GM18511 (cell line): ENCODE data around the gene RANBP3.

ENCODE experiments used
- ATAC-seq: cut with Tn5 transposase; IDR thresholded peaks from one replicate; pipeline ENCODE4 v1.9.1; 2021; ENCODE audit warnings: mild to moderate bottlenecking, moderate library complexity; ENCODE audit not compliant: unreplicated experiment

RANBP3 gene

DNA sequence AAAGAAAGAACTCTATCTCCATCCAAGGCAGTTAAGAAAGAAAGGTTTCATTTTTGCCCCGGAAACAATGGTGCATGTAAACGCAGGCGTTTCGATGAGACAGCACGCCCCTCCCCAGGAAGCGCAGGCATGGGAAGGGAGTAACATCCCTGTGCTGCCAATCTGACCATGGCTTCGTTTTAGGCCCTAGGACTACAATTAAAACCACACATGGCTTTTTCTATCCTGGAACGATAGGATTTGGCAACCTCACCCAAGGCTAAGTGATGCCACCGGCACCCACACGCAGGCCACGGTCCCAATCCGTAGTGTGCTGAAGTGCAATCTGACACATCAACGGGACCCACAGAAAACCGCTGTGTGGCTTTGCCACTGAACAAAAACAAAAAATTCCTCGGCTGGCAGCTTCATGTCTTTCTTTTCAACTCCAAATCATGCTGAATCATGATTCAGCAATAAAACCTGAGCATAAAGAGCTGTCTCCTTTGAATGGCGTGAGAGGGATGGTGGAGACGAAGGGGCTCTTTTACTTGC, 24.2 kb downstream of the RANBP3 start:
- ATAC-seq, result no peak

DNA sequence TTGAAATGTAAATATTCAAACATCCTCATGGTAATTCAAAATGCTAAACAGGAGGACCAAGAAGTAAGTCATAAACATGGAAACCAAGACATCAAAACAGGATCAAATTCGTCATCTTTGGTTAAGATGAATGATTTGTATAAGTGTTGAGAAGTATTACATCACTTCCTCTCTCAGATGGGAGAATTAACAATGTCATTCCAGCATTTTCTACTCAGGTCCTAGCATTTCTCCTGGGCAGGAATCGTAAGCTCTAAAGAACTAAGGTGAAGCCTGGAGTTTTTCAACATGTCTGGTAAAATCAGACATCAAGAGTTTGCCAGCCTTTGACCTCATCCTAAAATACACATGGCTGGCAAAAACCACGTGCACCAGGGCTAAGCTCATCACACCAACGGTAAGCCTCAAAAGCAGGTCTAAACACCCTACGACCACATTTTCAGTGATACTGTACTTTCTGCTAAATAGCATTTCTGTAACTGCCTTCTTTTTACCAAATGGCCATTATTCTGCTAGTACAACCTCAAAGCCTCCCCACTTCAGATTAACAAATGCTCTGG, 24.8 kb downstream of the RANBP3 start:
- ATAC-seq, result no peak

DNA sequence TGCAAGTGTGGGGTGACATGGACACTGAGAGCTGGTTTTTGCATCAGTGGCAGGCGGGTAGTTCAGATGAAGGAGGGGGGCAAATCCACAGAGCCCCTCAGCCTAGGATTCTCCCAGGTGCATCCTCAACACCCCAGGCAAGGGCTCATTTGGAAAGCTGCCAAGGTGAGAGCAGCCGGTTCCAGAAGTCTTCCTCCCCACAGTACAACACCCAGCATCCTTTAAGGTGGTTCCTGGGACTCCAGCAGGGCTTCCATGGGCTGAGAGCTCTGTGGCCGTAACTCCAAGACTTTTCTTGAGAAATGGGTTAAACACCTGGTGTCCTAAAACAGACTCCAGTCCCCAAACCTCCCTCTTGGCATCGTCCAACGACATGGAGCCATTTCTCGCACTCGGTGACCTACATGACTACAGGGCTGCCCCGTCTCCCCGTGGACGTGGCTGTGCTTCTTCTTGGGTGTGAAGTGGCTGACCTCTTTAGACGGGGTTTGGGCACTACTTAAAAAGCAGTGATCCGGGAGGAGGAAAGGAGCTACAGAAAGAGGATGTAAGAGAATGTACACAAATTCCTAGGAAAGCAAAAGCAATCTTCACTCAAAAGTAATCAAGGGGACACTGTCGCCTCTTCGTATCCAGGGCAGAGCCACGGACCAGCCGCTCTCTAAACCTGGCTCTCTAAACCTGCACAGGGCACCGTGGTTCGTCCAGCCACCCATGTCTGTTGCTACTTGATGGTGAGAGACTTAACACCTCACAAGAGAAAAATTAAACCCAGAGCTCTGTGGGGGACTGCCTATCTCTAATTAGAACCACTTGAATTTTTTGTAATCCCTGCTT, 25.5 kb downstream of the RANBP3 start:
- ATAC-seq, result no peak

DNA sequence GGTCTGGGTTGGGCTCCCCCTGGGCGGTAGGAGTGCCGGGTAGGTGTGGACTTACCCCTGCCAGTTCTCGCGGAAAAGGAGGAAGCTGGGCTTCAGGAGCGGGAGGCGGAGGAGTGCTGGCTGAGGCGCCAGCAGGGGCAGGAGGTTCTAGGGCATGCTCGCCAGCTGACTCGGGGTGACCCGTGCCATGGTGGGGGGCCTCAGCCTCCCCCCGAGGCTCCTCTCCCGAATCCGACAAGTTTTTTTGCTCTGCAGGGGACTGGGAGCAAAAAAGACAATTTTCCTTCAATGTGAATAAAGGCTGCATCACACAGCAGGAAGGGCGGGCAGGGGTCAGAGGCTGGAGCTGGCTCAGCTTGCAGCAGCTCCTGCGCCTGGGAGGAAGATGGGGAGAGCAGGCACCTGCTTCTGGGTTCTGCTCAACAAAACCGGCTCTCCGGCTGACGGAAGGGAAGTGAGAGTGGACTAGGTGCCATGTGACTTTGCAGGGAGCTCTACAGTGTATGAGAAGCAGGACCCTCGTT, 26.5 kb downstream of the RANBP3 start:
- ATAC-seq, result no peak

DNA sequence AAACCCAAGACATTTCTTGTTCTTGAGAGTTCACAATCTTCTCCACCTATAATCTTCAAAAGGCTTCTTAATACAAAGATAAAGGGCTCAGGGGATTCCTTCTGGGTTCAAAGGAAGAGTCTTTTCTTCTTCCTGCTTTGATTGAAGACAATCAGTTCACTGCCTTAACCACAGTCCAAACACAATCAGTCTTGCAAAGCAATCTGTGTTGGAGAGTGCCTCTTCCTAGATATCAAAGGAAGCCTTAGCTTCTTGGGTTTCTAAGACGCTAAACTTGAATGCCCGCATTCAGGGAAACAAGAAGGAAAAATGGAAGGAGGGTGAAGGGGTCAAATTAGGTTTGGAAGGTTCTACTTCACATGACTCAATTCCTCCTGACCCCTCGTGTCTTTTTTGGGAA, 27.2 kb downstream of the RANBP3 start:
- no peak for ATAC-seq

DNA sequence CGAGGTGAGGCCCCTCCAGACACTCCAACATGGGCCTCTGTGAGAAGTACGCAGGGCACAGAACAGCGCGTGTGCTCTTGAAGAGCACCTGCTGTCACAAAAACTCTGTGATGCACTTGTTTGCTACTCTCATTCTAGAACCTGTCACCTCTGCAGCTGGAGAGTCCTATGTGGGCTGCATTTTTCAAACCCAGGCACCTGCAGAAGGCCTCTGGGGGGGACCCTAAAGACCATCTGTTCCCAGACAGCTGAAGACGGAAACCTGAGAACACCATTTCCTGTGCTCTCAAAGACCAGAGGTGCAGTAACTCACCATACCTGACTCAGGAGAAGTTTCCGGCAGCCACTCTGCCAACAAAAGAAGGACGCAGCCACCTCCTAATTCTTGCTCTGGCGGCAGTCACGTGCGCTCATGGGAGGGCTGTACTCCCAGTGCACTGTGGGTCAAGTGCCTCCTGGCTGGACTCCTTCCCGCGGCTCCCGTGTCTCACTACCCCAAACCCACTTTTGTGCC, 28.1 kb downstream of the RANBP3 start:
- no peak for ATAC-seq

DNA sequence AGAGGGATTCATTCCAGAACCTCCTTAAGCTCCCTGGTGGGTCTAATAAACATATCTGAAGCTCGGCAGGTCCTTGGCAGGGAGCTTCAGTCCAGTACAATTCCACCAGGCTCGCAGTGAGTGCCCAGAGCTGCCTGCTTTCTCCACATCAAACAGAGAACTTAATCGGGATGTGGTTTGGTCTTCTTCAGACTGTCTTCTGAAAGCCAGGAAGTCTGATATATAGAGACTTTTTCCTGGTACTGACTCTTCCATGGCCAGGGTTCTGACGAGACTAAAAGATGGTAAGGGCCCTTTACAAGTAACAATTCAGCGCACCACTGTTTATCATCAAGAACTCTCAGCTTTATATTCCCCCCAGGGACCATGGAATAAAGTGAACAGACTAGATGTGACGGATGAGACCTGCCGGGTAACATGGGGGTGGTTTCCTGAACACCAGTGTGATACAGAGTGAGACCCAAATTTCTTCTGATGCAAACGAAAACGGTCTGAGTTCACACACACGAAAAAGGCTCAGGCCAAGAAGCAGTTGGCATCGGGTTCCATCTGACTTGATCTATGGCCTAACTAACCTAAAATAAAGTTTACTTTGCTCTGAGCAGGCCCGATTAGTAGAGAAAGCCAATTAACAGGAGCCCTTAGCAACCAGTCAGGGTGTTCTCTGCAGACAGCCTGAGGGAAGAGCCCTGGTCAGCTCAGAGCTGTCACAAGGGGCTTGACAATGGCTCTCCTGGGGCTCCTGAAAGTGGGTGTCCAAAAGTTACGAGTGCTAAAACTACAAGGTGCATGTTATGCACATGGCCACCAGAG, 29.0 kb downstream of the RANBP3 start:
- ATAC-seq, result no peak

DNA sequence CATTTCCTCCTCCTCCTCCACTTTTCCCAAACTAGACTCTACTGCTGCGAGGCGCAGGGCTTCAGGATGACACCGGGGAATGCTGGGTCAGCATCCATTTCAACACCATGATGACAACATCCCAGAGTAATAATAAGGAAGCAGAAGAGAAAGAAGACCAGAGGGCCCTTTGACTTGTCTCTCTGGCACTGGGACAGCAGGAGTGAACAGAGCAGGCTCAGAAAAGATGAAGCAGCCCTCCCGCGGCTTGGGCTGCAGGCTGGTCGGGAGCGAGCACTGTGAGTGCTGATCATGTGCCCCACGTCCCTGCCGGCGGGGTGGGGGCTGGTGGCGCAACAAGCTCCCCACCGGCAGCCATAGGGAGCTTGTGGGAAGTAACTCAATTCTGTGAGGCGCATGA, 30.5 kb downstream of the RANBP3 start:
- ATAC-seq, result no peak

DNA sequence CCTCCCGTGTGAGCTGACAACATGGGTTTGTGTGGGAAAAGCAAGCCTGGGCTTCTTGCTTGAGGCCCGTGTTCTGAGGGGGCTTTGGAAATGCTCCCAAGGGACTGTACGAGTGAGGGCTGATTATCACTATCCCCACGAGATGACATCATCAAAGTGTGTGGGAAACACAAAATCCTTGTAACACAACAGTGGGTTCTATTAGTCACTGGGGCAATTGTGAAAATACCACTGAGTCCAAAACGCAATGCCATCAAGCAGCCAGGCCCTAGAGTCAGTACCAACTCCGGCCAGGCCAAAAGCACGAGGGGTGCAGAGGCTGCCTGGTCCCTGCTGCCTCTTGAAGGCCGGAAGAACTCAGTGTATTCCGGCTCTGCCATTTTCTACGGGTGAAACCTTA, 34.3 kb downstream of the RANBP3 start:
- ATAC-seq, result no peak

DNA sequence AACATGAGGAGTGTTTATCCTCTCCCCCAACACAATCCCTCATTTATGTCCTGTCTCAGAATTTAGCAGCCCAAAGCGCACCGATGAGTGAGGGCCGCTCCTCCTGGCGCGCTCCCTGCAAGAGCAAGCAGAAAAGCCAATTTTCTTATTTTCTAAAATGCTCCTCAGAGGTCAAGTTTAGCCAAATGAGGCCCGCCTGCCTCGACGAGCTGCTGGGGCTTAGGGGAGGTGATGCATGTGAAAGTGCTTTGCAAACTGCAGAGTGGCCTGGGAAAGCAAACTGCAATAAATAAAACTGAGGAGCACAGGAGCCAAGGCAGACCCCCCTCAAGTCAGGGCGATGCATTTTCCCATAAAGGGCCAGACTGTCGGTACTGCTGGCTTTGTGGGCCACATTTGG, 34.9 kb downstream of the RANBP3 start:
- no peak for ATAC-seq

DNA sequence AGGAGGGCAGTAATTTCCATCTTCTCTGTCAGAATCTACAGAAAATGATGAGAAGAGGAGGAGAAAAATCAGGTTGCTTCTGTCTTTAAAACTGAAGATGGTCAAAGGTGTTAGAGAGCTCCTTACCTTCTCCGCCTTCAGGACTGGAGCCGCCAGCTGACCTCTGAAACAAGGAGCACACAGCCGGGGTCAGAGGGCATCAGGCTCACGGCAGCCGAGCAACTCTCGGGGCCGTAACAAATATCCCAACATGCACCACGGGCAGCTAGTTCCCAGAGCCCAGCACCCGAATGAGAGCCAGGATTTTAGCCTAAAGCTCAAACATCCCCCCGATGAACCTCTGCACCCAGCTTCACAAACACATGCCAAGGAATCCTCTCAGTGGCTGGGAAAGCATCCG, 36.3 kb downstream of the RANBP3 start:
- no peak for ATAC-seq

DNA sequence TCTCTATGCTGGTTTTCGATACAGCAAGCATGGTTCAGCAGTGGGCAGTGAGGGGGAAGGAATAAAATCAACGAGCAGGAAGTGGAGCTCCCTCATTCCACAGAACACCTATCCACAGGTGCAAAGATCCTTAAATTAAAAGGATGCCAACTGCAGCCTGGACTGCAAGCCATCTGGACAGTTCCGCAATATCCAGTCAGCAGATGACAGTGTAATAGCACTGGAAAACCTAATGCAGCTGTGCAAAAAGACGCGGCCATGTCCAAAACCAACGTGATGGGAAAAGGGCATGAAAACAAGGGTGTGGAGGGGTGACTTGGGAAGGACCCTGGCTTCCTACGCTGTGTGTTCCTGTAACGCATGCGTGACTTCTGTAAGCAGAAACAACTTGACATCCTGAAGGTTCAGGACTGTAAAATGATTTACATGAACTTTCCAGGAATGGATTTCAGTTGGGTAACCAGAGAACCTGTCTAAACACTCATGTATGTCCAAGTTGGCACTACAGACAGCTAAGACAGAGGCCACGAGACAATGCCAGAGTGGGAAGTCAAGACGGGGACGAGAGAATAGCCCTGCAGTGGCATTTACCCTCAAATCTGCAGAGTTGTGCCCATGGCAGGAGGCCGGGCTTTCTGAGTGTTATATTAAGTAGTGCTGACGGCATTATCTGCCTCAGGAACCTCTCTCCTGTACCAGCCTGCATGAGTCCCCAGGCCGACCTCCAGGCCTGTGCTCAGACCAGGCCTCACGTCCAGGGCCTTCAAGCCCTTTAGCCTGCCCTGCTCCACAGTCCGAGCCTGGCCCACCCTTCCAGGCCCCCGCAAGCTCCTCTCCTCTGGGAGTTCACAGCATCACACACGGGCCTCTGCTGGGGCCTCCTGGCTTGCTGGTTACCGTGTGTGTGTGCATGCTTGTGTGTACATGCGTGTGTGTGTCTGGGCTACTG, 37.4 kb downstream of the RANBP3 start:
- no peak for ATAC-seq

DNA sequence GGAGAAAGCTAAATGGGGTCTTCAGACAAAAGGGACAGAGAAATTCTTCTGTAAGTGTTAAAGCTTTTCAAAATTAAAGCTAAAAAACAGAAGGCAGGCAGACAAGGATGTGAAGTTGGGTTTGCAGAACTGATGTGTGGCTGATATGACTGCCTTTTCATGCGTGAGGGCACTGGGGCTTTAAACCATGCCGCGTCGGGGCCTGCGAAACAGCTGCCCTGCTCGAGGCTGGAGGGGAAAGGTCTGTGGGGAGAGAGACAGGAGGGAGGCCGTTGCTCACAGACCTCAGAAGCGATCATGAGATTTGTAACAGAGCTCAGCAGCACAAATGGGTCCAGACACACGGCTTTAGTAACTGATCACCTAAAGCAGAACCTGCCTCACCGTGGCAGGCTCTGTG, 40.4 kb downstream of the RANBP3 start:
- no peak for ATAC-seq

DNA sequence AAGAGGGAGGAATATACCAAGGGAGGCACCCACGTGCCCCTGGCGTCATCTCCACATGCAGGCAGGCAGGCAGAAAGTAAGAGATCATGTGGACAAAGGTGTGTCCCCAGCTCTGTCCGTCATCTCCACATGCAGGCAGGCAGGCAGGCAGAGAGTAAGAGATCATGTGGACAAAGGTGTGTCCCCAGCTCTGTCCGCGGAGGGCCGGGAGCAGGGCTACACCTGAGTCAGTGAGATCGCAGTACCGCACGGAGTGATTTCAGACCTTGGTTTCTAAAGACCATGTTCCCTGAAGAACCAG, 41.7 kb downstream of the RANBP3 start:
- ATAC-seq, result no peak

DNA sequence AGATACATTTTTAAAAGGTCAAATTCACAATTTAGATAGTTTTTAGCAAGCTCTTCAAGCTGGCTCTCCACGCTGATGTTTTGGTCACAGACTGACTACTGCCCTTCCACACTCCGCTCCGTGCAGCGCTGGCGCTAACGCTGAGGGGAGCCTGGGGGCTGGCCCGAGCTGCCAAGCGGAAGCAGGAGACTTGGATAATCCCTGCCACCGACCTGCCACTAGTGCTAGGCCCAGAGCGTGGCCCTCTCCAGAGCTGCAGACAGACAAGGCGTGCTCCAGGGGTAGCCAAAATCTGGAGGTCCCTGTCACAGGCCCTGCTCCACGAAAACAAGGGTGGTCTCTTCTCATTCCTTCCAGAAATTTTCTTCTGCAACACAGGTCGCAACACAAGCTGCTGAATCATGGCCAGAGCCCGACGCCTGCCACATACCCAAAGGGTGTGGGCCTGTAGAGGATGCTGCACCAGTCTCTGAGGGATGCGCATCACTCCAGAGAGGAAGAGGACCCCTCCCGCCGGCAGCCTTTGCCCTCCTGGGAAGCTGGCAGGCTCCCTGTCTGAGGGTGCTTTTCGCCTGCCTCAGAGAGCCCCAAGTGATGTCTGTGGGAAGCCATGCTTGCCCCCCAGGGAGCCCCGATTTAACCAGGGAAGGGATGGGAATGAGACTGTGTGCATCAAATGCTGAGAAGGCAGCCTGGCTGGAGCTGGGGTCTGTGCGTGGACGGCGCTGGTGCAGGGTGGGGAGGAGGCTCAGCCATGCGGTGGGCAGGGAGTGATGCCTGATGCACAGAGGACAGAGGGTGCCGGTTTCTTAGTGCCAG, 42.3 kb downstream of the RANBP3 start:
- no peak for ATAC-seq

DNA sequence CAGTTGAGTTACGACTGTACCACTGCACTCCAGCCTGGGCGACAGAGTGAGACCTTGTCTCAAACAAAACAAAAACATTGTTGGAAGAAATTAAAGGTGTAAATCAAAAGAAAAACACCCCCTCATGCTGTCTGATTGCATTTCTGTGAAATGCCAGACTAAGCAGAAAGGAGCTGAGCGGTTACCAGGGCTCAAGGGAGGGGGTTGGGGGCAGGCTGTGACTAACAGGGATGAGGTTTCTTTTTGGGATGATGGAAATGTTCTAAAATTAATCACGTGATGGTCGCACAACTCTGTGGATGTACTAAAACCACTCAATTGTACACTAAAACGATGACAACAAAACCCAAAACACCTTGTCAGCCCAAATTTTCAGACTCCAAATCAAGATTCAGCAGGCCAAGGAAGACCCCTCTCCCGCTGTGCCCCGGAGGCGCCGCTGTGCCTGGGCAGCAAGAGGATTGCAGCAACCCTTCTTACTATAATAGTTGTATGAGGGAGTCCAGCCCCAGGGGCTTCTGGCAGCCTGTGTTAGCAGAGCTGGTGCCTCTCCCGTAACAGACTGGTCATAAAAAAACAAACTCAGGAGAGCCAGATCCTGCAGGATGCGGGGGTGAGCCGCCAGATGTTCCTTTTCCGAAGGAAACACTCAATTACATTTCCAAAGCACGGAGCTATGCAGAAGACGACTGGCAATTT, 43.0 kb downstream of the RANBP3 start:
- no peak for ATAC-seq

DNA sequence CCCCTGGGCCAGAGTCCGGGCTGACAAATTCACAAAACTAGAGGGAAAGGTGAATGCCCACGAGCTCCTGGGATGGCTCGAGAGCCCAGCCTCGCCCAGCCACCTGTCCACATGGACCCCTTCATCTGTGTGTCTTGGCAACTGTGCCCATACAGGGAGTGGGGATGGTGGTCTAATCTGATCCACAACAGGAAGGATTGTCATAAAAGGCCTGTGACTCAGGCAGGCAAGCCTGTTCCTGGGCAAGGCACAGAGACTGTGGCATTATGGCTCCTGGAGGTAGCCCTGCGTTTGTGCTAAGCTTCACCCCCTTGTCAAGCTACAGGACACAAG, 43.9 kb downstream of the RANBP3 start:
- ATAC-seq, result no peak

DNA sequence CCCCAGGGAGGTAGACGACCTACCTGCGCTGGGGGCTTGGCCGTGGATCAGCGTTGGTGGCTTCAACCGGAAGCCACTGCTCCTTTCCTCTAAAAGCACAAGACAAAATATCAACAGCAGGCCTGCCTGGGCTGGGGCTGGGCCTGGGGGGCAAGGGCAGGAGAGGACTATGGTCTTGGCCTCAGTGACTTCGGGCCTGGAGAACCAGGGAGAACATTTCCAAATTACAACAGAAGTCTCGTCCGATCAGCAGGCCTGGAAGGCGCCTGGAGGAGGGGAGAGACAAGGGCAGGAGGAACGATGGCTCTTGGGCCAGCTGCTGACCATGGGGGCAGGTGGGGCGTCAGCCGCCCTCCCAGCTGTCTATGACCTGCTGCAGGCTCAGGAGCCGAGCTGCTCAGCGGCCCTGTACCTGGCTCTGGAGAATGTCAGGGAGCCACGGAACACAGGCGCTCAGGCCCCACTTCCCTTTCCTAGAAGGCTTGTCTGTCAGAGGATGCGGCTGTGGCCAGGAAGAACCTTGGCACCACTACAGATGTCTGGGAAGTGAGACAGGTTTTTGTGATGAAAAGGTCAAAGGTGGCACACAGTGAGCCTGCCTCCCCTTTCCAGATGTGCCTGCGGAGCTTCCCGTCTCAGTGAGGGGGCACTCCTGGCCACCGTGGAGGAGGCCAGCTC, 44.4 kb downstream of the RANBP3 start:
- ATAC-seq, result no peak
